Activated T-helper 1 cell treated with anti-CD3 and anti-CD28 coated beads, Interleukin-12 subunit alpha, Interleukin-12 subunit beta, Interleukin-2, Interleukin-4 antibody, amounts not matched to agents 30 ng/mL and 10 ng/mL and 1 ng/mL, durations not matched to agents 14 hours and 24 hours and 36 hours (primary cell): ENCODE results near the gene GOLGA5. TPM values are rescaled to one million over a fixed set of nuclear protein-coding genes. Genes with fewer than 3 reads are reported as not detected.

Source experiments
- DNase-seq: peaks from one replicate; pipeline ENCODE4 v3.0.0; 2021; ENCODE audit warnings: low spot score
- H3K27ac Mint-ChIP-seq: one replicate; pipeline ENCODE4 v1.8.0; 2021; ENCODE audit warnings: mild to moderate bottlenecking, mixed read lengths
- H3K27me3 Mint-ChIP-seq: one replicate; pipeline ENCODE4 v1.8.0; 2022; ENCODE audit warnings: mild to moderate bottlenecking, moderate library complexity, mixed read lengths; ENCODE audit not compliant: insufficient read depth
- H3K36me3 Mint-ChIP-seq: one replicate; pipeline ENCODE4 v1.8.0; 2021; ENCODE audit warnings: low read depth, mixed read lengths
- H3K4me1 Mint-ChIP-seq: one replicate; pipeline ENCODE4 v1.8.0; 2021; ENCODE audit warnings: low read depth, mixed read lengths
- H3K4me3 Mint-ChIP-seq: one replicate; pipeline ENCODE4 v1.8.0; 2021; ENCODE audit warnings: mild to moderate bottlenecking, moderate library complexity, mixed read lengths
- H3K9me3 Mint-ChIP-seq: one replicate; pipeline ENCODE4 v1.8.0; 2021; ENCODE audit warnings: mixed read lengths
- intact Hi-C: fragments of 100-400 bp; cut with micrococcal nuclease; formaldehyde crosslinking; loops from one replicate; pipeline ENCODE4 v1.15.1; 2024
- total RNA-seq: library from RNA; stranded (reverse); gene quantifications from 2 replicates; pipeline ENCODE4 v1.2.3, GENCODE V29; 2022

Gene GOLGA5
- total RNA-seq, 1 donor from 2014 or later = 22.6 TPM

- DNase-seq = no peak
- Mint-ChIP-seq H3K36me3 (peaks cover 4% of the 10 kb centered on the region), H3K27me3 (peaks cover 6% of the 10 kb centered on the region), H3K4me3 (no peak overlapping the region), H3K27ac (no peak overlapping the region), H3K9me3 (peaks cover 23% of the 10 kb centered on the region), H3K4me1 (peaks cover 12% of the 10 kb centered on the region)
- intact Hi-C loops = no loop called here
Measured at GRCh38 chr14:92785667-92786426, 8.3 kb upstream of the GOLGA5 start.

GRCh38 chr14:92786427-92786756, 7.7 kb upstream of the GOLGA5 start:
- peaks cover 26% of the 10 kb centered on the region for H3K9me3 Mint-ChIP-seq
- intact Hi-C loops = no loop called here

GRCh38 chr14:92787554-92787953, 6.6 kb upstream of the GOLGA5 start:
- peaks cover 4% of the 10 kb centered on the region for H3K36me3 Mint-ChIP-seq
- DNase-seq = no peak

More at GRCh38 chr14:92786427-92786756, 7.7 kb upstream of the GOLGA5 start:
- no peak overlapping the region for H3K27ac Mint-ChIP-seq
- peaks cover 4% of the 10 kb centered on the region for H3K36me3 Mint-ChIP-seq
- H3K27me3 Mint-ChIP-seq = peaks cover 3% of the 10 kb centered on the region
- DNase-seq = no peak
- H3K4me3 Mint-ChIP-seq = no peak overlapping the region
- peaks cover 9% of the 10 kb centered on the region for H3K4me1 Mint-ChIP-seq

DNA sequence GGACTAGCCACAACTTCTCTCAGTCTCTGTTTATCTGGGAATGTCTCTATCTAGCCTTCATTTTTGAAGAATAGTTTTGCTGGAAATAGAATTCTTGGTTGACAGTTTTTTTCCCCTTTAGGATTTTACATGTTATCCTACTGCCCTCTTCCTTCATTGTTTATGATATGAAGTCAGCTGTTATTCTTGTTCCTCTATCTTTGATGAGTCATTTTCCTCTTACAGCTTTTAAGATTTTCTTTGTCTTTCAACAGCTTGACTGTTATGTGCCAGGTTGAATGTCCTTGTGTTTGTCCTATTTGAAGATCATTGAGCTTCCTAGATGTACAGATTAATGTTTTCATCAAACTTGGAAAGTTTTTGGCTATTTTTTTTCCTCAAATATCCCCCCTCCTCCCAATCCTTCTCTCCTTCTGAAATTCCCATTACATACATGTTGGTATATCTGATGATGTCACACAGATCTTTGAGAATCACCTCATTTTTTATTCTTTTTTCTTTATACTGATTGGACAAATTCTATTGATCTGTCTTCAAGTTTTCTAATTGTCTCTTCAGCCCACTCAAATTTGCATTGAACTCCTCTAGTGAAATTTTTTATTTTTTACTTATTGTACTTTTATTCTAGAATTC, 4.5 kb upstream of the GOLGA5 start:
- H3K9me3 Mint-ChIP-seq = peaks cover 37% of the 10 kb centered on the region
- no peak overlapping the region for H3K4me3 Mint-ChIP-seq
- intact Hi-C loops = loop anchor here (5.0 to 10.0 kb wide), 2 partner anchors 395 to 1542 kb away; partner anchors contain the start of genes LYSET and MOAP1
- no peak overlapping the region for H3K27ac Mint-ChIP-seq
- H3K4me1 Mint-ChIP-seq = peaks cover 18% of the 10 kb centered on the region
- no peaks in the 10 kb centered on the region for H3K27me3 Mint-ChIP-seq
- peaks cover 5% of the 10 kb centered on the region for H3K36me3 Mint-ChIP-seq
- DNase-seq = no peak

More at GRCh38 chr14:92787554-92787953, 6.6 kb upstream of the GOLGA5 start:
- no peak overlapping the region for H3K27ac Mint-ChIP-seq
- intact Hi-C loops = no loop called here
- peaks cover 9% of the 10 kb centered on the region for H3K4me1 Mint-ChIP-seq
- peaks cover 26% of the 10 kb centered on the region for H3K9me3 Mint-ChIP-seq
- no peak overlapping the region for H3K4me3 Mint-ChIP-seq
- H3K27me3 Mint-ChIP-seq = no peaks in the 10 kb centered on the region

DNA sequence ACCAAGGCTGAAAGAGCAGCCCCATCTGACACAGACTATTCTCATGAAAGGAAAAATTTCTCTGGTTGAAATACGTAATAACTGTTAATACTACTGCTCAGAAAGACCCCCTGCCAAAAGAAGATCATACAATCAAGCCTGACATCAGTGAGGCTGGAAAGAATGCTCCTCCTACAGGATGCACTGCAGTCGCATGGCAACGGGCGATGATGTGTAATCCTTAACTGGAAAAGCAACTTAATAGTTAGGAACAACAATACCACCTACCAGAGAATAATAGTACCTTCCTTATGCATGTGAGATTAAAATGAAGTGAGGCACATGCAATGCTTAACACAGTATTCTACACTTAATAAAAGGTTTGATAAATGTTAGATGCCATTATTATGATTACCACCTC, 1.2 kb upstream of the GOLGA5 start:
- Mint-ChIP-seq H3K4me1 (peaks cover 30% of the 10 kb centered on the region), H3K27ac (no peak overlapping the region), H3K36me3 (peaks cover 16% of the 10 kb centered on the region), H3K27me3 (no peaks in the 10 kb centered on the region), H3K4me3 (no peak overlapping the region), H3K9me3 (peaks cover 37% of the 10 kb centered on the region)
- no peak for DNase-seq
- intact Hi-C loops = loop anchor here (5.0 to 10.0 kb wide), 2 partner anchors 392 to 1546 kb away; partner anchors contain the start of genes LYSET and MOAP1

DNA sequence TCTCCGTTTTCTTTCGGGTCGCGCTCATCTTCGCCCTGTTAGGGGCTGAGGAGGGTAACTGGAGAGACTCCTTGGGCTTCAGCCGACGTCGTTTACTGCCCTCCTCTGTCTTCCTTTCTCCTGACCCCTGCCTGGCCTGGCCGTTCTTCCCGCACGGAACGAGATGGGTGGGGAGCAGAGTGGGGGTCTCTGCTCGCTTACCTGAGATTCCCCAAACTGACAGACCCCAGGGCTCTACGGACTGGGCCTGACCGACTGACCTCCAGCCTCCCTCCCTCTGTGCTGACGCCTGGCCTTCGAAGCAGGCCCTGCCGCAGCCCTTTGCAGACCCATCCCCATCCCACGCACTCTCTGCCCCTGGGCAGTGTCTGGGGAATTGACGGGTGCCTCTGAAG, 439 bp downstream of the GOLGA5 start:
- H3K27me3 Mint-ChIP-seq = no peaks in the 10 kb centered on the region
- no peak for DNase-seq
- peak overlapping the region; percentile 98 for H3K27ac Mint-ChIP-seq
- H3K4me1 Mint-ChIP-seq = peaks cover 30% of the 10 kb centered on the region
- peaks cover 22% of the 10 kb centered on the region for H3K36me3 Mint-ChIP-seq
- H3K4me3 Mint-ChIP-seq = peak overlapping the region; percentile 99
- intact Hi-C loops = loop anchor here (1.0 to 10.0 kb wide), 7 partner anchors 24 to 1547 kb away; partner anchors contain the start of genes ATXN3, GON7, ITPK1 and LYSET
- H3K9me3 Mint-ChIP-seq = peaks cover 27% of the 10 kb centered on the region

- intact Hi-C loops = loop anchor here (1.0 to 10.0 kb wide), 7 partner anchors 25 to 1548 kb away; partner anchors contain the start of genes ATXN3, GON7, ITPK1 and LYSET
- Mint-ChIP-seq H3K36me3 (peaks cover 26% of the 10 kb centered on the region), H3K4me1 (peaks cover 34% of the 10 kb centered on the region), H3K4me3 (peak overlapping the region; percentile 99), H3K27ac (peak overlapping the region; percentile 98), H3K27me3 (no peaks in the 10 kb centered on the region), H3K9me3 (peaks cover 23% of the 10 kb centered on the region)
- no peak for DNase-seq
Measured at GRCh38 chr14:92794961-92795360, 856 bp downstream of the GOLGA5 start.

- Mint-ChIP-seq H3K4me3 (no peak overlapping the region), H3K36me3 (peaks cover 38% of the 10 kb centered on the region), H3K4me1 (peaks cover 56% of the 10 kb centered on the region), H3K9me3 (peaks cover 7% of the 10 kb centered on the region), H3K27ac (no peak overlapping the region), H3K27me3 (no peaks in the 10 kb centered on the region)
- intact Hi-C loops = loop anchor here (10.0 kb wide), 1 partner anchor 387 kb away; the partner anchor contains the start of genes LYSET and MOAP1
- no peak for DNase-seq
Measured at GRCh38 chr14:92797935-92798653, 4.0 kb downstream of the GOLGA5 start.

GRCh38 chr14:92798811-92799210, 4.7 kb downstream of the GOLGA5 start:
- Mint-ChIP-seq H3K36me3 (peaks cover 43% of the 10 kb centered on the region), H3K27me3 (no peaks in the 10 kb centered on the region), H3K27ac (no peak overlapping the region), H3K9me3 (peaks cover under 1% of the 10 kb centered on the region), H3K4me1 (peaks cover 56% of the 10 kb centered on the region), H3K4me3 (no peak overlapping the region)
- intact Hi-C loops = loop anchor here (10.0 kb wide), 1 partner anchor 386 kb away; the partner anchor contains the start of genes LYSET and MOAP1
- no peak for DNase-seq

DNA sequence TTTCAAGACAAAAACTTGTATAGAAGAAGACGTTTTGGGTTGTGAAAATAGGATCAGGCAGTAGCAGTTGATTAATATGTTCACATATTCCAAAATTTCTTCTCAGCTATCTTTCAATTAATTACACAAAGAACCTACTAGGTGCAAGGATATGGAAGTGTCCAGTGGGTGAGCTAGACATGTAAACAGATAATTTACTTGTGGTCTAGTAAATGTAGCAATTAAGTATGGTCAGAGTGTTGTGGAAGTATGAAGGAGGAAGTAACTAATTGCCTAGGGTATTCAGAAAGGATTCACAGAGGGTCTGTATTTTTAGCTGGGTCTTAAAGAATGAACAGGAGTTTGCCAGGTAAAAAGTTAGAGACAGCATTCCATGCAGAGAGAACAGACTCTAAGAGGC, 5.9 kb downstream of the GOLGA5 start:
- Mint-ChIP-seq H3K4me1 (peaks cover 53% of the 10 kb centered on the region), H3K27ac (peak overlapping the region; percentile 56), H3K9me3 (no peaks in the 10 kb centered on the region), H3K4me3 (no peak overlapping the region), H3K27me3 (no peaks in the 10 kb centered on the region), H3K36me3 (peaks cover 44% of the 10 kb centered on the region)
- DNase-seq = no peak
- intact Hi-C loops = no loop called here

- intact Hi-C loops = no loop called here
- Mint-ChIP-seq H3K4me1 (peaks cover 50% of the 10 kb centered on the region), H3K36me3 (peaks cover 45% of the 10 kb centered on the region), H3K27ac (peak overlapping the region; percentile 34), H3K4me3 (peak overlapping the region; percentile 22), H3K27me3 (no peaks in the 10 kb centered on the region), H3K9me3 (no peaks in the 10 kb centered on the region)
- no peak for DNase-seq
Measured at GRCh38 chr14:92800525-92800924, 6.4 kb downstream of the GOLGA5 start.

- H3K36me3 Mint-ChIP-seq = peaks cover 48% of the 10 kb centered on the region
- DNase-seq = no peak
- H3K27me3 Mint-ChIP-seq = no peaks in the 10 kb centered on the region
- no peak overlapping the region for H3K4me3 Mint-ChIP-seq
- H3K27ac Mint-ChIP-seq = no peak overlapping the region
- H3K9me3 Mint-ChIP-seq = no peaks in the 10 kb centered on the region
- intact Hi-C loops = no loop called here
- peaks cover 43% of the 10 kb centered on the region for H3K4me1 Mint-ChIP-seq
Measured at GRCh38 chr14:92801917-92802316, 7.8 kb downstream of the GOLGA5 start.
